Neural cell (in vitro differentiated cells): ENCODE measurements around the gene FDPS.

ENCODE experiments used
- EP300 ChIP-seq: fragments of 450-650 bp; conservative IDR thresholded peaks from 2 replicates; pipeline ENCODE4 v1.6.1; 2014; ENCODE audit warnings: antibody characterized with exemption, mild to moderate bottlenecking, moderate library complexity; ENCODE audit not compliant: poor library complexity, severe bottlenecking
- EZH2 ChIP-seq: fragments of 200-600, 300-800 bp; shearing (Covaris generic), sonication (generic); IDR thresholded peaks from 2 replicates; pipeline ENCODE4 v1.6.1; 2014; ENCODE audit warnings: antibody characterized with exemption, low read length, borderline replicate concordance, mild to moderate bottlenecking; ENCODE audit not compliant: insufficient read depth, poor library complexity, severe bottlenecking
- POLR2AphosphoS5 ChIP-seq: IDR thresholded peaks from 2 replicates; pipeline ENCODE4 v1.6.1; 2012
- TF ChIP-seq, protein P1 (sequence below): fragments of 450-650 bp; IDR thresholded peaks from 2 replicates; pipeline ENCODE4 v1.5.1; 2014; ENCODE audit warnings: antibody characterized with exemption, mild to moderate bottlenecking, moderate library complexity; ENCODE audit not compliant: poor library complexity, severe bottlenecking

DNA sequence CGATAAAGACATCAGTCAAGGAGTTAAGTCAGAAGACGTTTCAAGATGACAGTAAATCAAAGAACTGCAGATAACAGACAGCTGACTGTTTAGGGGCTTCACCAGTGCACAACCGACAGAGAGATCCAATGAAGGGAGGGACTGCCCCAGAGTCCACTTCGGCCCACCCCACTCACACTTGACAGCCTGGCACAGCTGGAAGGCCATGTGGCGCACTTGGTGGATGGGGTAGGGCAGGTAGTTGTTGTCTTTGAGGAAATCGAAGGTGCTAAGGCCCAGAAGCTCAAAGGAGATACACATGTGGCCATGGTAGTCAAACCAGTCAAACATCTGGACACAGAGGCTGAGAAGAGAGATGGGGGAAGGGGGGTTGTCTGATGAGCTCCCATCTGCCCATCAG, 42.1 kb upstream of the FDPS start:
- TF ChIP-seq POLR2AphosphoS5, result no peak
- TF ChIP-seq, protein P1, sequence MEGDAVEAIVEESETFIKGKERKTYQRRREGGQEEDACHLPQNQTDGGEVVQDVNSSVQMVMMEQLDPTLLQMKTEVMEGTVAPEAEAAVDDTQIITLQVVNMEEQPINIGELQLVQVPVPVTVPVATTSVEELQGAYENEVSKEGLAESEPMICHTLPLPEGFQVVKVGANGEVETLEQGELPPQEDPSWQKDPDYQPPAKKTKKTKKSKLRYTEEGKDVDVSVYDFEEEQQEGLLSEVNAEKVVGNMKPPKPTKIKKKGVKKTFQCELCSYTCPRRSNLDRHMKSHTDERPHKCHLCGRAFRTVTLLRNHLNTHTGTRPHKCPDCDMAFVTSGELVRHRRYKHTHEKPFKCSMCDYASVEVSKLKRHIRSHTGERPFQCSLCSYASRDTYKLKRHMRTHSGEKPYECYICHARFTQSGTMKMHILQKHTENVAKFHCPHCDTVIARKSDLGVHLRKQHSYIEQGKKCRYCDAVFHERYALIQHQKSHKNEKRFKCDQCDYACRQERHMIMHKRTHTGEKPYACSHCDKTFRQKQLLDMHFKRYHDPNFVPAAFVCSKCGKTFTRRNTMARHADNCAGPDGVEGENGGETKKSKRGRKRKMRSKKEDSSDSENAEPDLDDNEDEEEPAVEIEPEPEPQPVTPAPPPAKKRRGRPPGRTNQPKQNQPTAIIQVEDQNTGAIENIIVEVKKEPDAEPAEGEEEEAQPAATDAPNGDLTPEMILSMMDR, result no peak
- no peak for TF ChIP-seq EP300
- no peak for TF ChIP-seq EZH2
